Subcutaneous abdominal adipose tissue (tissue), 5 donors: ENCODE results near the gene UBE2QL1.

Experiments used
- H3K27ac ChIP-seq: one replicate; pipeline ENCODE4 v1.7.0; 2013; ENCODE audit warnings: low read depth, mild to moderate bottlenecking, inconsistent platforms, low read length, moderate library complexity
- H3K27me3 ChIP-seq, 5 donors: one replicate each; pipeline ENCODE4 v1.7.0; 2013; ENCODE audit warnings: low read length in 5 of 5, inconsistent platforms in 1 of 5; ENCODE audit not compliant: control insufficient read depth in 5 of 5, insufficient read depth in 4 of 5
- H3K36me3 ChIP-seq, 5 donors: one replicate each; pipeline ENCODE4 v1.7.0; 2013; ENCODE audit warnings: low read length in 5 of 5; ENCODE audit not compliant: control insufficient read depth in 5 of 5, insufficient read depth in 5 of 5
- H3K4me1 ChIP-seq, 5 donors: one replicate each; pipeline ENCODE4 v1.7.0; 2013; ENCODE audit warnings: low read length in 5 of 5, mild to moderate bottlenecking in 3 of 5, moderate library complexity in 1 of 5; ENCODE audit not compliant: control insufficient read depth in 5 of 5, insufficient read depth in 5 of 5
- H3K4me3 ChIP-seq, 5 donors: one replicate each; pipeline ENCODE4 v1.7.0; 2013; ENCODE audit warnings: low read length in 5 of 5, low read depth in 1 of 5
- H3K9ac ChIP-seq, 5 donors: one replicate each; pipeline ENCODE4 v1.7.0; 2013; ENCODE audit warnings: low read length in 5 of 5, mild to moderate bottlenecking in 4 of 5, moderate library complexity in 3 of 5
- H3K9me3 ChIP-seq, 5 donors: one replicate each; pipeline ENCODE4 v1.7.0; 2013; ENCODE audit warnings: low read length in 5 of 5; ENCODE audit not compliant: control insufficient read depth in 5 of 5
- donor health status: healthy.
- donor health status: healthy.
- donor health status: healthy.
- donor health status: healthy.
- donor health status: healthy.

UBE2QL1 gene

DNA sequence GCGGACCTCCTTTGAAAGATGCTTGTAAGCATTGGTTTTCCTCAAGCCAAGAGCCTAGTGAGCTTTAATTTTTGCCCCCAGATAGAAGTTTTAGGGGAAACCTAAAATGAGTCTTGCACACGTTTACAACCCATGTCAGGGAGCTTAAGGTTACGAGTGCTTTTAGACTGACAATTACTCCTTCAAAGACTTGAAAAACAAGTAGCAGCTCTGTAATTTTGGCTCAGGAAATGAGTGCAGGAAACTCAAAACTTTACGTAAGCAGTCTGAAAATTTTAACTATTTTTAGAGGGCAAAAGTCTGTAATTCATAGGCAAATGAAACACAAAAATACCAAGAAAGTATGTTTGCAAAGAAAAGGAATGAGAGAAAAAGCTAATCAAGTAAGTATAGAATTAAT lies 36.8 kb downstream of the UBE2QL1 start:
- no peak overlapping the region for H3K27ac ChIP-seq
- no peaks in the 10 kb centered on the region for H3K36me3 ChIP-seq
- H3K4me1 ChIP-seq, result no peaks in the 10 kb centered on the region
- peaks cover 0 to 8% (median 0%) of the 10 kb centered on the region in 5 donors for H3K27me3 ChIP-seq
- no peak overlapping the region for H3K4me3 ChIP-seq
- H3K9me3 ChIP-seq, result peaks cover 0 to 3% (median 0%) of the 10 kb centered on the region in 5 donors
- no peak overlapping the region for H3K9ac ChIP-seq

DNA sequence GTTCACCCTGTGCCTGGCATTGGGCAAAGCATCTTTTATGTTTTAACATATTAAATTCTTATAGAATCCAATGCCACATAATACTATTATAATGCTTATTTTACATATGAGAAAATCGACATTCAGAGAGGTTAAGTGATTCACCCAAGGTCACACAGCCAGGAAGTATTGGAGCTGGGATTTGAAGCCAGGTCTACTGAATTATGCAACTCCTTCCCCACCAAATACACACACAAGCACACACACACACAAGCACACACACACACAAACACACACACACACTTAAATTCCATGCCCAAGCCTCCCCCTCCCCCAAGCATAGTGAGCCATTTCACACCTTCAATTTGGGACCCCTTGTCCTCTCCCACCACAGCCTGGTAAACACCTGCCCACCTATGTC lies 37.4 kb downstream of the UBE2QL1 start:
- Histone ChIP-seq H3K27ac (no peak overlapping the region), H3K9me3 (peaks cover 0 to 2% (median 0%) of the 10 kb centered on the region in 5 donors), H3K4me3 (no peak overlapping the region), H3K36me3 (no peaks in the 10 kb centered on the region), H3K4me1 (no peaks in the 10 kb centered on the region), H3K9ac (no peak overlapping the region), H3K27me3 (peaks cover 0 to 12% (median under 1%) of the 10 kb centered on the region in 5 donors)

DNA sequence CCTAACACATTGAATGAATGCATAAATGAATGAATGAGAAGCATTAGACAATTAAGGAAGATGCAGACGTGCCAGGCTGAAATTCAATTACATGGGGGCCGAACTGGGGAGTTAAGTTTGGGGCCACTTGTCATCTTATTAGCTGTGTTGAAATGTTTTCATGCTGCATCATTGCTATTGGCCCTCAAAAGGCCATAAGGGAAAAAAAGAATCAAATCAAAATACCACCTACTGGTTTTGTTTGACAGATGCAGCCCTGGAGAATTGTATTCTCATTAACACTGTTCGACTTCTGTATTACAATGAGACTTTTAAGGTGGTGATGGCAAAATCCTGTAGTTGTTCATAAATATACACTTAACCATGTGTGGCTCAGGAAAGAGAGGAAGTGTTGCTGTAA lies 38.4 kb downstream of the UBE2QL1 start:
- Histone ChIP-seq H3K9me3 (no peaks in the 10 kb centered on the region), H3K4me3 (no peak overlapping the region), H3K27me3 (peaks cover 0 to 18% (median 5%) of the 10 kb centered on the region in 5 donors), H3K4me1 (no peaks in the 10 kb centered on the region), H3K27ac (no peak overlapping the region), H3K36me3 (no peaks in the 10 kb centered on the region), H3K9ac (no peak overlapping the region)

DNA sequence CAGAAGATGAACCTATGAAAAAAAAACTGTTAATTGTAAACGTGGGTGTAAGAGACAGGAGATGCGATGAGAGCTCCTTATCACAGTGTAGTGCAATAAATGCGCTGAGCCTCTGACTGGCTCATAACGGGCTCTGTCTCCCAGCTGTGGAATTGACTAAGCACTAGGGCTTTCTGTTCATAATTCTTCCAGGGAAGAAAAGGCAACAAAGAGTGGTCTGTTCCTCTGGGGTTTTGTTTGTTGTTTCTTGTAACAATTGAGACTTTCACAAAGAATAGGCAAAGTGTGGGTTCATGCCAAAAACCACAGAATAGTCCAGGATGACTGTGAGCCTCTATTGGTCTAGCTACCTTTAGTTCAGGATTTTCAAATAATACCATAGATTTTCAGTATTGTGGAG lies 39.4 kb downstream of the UBE2QL1 start:
- no peaks in the 10 kb centered on the region for H3K36me3 ChIP-seq
- H3K4me3 ChIP-seq, result no peak overlapping the region
- no peaks in the 10 kb centered on the region for H3K9me3 ChIP-seq
- no peak overlapping the region for H3K9ac ChIP-seq
- no peak overlapping the region for H3K27ac ChIP-seq
- H3K4me1 ChIP-seq, result no peaks in the 10 kb centered on the region
- H3K27me3 ChIP-seq, result peaks cover 0 to 18% (median 5%) of the 10 kb centered on the region in 5 donors

DNA sequence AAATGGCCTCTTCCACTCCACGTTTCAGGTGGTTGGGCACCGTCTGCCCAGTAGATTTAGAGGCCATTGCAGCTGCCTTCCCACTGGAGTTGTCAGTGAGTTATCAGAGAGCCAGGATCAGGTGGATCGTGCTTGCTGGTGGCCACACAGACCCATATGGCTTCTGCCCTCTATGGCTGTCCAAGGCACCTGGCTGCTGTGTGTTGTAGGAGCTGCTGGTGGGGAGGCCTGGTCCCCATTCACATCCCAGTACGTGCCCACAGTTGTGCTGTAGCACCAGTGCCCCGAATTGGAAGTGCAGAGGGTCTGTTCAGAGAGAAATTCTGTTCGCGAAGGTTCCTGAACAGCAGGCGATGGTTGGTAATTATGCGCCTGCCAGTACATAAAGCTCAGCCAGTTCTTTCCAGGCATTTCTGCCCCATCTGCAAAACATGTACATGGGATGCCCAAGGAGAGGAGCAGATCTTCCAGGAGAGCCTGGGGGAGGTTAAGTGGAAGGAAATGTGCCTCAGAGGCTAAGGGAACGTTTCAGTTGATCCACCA lies 41.1 kb downstream of the UBE2QL1 start:
- no peaks in the 10 kb centered on the region for H3K36me3 ChIP-seq
- H3K4me3 ChIP-seq, result no peak overlapping the region
- no peaks in the 10 kb centered on the region for H3K9me3 ChIP-seq
- no peaks in the 10 kb centered on the region for H3K4me1 ChIP-seq
- no peak overlapping the region for H3K27ac ChIP-seq
- no peak overlapping the region for H3K9ac ChIP-seq
- H3K27me3 ChIP-seq, result peaks cover 0 to 18% (median 5%) of the 10 kb centered on the region in 5 donors

DNA sequence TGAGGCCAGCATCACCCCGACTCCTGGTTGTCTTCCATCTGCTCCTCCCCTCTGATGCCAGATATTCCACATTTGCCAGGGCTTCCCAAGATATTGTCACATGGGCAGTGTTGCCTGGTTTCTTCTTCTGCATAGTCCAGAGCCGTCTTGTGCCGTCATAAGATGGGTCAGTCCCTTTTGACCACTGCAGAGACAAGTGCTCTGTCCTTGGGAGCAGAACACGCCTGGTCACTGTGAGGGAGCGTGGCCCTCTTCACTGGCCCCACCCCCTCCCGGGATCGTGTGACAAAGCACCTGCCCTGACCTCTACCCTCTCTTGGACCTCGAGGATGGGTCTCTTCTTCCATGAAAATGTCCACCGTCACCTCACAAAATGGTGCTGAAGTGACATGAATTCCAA lies 41.6 kb downstream of the UBE2QL1 start:
- H3K9me3 ChIP-seq, result no peaks in the 10 kb centered on the region
- H3K4me1 ChIP-seq, result peaks cover 0 to 2% (median 0%) of the 10 kb centered on the region in 5 donors
- H3K36me3 ChIP-seq, result no peaks in the 10 kb centered on the region
- peaks cover 0 to 18% (median 5%) of the 10 kb centered on the region in 5 donors for H3K27me3 ChIP-seq
- no peak overlapping the region for H3K27ac ChIP-seq
- H3K4me3 ChIP-seq, result no peak overlapping the region
- no peak overlapping the region for H3K9ac ChIP-seq

DNA sequence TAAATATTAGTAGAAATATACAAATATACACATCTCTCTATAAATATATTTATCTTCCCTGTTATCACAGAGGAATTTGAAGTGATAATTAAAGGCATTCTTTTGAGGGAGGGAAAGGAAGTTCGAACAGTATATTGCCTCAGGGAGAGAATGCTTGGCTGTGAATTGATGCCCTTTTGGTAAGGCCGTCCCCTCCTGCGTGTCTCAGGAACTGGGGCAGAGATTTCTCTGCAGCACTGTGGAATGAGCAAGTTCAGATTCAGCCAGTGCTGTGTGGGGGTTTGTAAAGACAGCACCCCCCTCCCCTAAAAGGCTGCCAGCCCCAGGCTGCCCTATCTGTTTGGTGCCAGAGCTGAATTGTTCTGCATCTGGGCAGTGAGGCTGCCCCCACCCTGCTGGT lies 42.0 kb downstream of the UBE2QL1 start:
- Histone ChIP-seq H3K4me3 (no peak overlapping the region), H3K27ac (no peak overlapping the region), H3K27me3 (peaks cover 0 to 18% (median 5%) of the 10 kb centered on the region in 5 donors), H3K9me3 (no peaks in the 10 kb centered on the region), H3K4me1 (peaks cover 0 to 6% (median 0%) of the 10 kb centered on the region in 5 donors), H3K36me3 (no peaks in the 10 kb centered on the region), H3K9ac (no peak overlapping the region)

DNA sequence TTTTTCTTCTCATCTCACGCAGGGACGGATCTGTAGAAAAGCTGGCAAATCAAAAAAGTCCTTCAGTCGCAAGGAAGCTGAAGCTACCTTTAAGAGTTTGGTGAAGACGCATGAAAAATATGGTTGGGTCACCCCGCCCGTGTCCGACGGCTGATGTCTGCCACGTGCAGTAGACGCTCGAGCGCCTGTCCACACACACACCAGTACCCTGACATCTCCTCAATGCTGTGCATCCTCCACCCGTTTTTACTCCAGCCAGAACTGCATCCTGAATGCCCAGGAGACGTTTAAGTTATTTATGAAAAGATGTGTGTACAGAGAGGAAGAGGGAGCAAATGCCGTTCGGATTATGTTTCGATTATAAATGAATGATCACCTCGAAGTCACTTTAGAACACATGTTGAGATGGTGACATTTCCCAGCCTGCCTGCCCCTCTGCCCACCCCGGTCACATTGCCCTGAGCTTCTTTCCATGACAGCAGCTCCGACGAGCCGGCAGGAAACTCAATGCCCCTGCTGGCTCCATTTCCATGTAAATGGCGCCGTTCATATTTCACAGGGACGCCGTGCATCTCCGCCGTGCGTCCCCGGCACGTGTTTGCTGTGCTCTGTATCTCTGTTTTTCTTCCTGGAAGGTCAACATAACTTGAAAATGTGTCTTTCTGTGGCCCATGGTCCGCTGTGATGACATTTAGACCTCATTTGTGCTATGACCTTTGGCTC lies 42.7 kb downstream of the UBE2QL1 start:
- Histone ChIP-seq H3K27me3 (peaks cover 0 to 18% (median 5%) of the 10 kb centered on the region in 5 donors), H3K4me3 (no peak overlapping the region), H3K9me3 (no peaks in the 10 kb centered on the region), H3K36me3 (no peaks in the 10 kb centered on the region), H3K27ac (no peak overlapping the region), H3K4me1 (peaks cover 0 to 12% (median 0%) of the 10 kb centered on the region in 5 donors), H3K9ac (no peak overlapping the region)

DNA sequence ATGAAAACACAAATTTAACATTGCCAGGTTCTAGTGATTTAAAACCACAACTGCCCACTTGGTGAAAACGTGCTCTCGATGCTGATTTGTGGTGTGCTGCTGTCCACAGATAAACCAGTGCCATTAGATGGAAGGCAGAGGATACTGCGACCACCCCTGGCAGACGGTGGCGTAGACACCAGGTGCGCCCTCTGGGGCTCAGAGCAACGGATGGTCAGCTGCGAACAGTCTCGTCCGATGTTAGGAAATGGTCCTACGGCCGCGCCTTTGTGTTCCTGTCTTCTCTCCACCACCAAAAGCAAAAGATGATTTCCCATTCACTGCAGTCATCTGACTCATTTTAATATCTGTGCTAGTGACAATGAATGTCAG lies 43.2 kb downstream of the UBE2QL1 start:
- Histone ChIP-seq H3K9me3 (no peaks in the 10 kb centered on the region), H3K9ac (no peak overlapping the region), H3K36me3 (no peaks in the 10 kb centered on the region), H3K27me3 (peaks cover 0 to 18% (median 5%) of the 10 kb centered on the region in 5 donors), H3K4me3 (no peak overlapping the region), H3K4me1 (peaks cover 0 to 12% (median 0%) of the 10 kb centered on the region in 5 donors), H3K27ac (no peak overlapping the region)

DNA sequence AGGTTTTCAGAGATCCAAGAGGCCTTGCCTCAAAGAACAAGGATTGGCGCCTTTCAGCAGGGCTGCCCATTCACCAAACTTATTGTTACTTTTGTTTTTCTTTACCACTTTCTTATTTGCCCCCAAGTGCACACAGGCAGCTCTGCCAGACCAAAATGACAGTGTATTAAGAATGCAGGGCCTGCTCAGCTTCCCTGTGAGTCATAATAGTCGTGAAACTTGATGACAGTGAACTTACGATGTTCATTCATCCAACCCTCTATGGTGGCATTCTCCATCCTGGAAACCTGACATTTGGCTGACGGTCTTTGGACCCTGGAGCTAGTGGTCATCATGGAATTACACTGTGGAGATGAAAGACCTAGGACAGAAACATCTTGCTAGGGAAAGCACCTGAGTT lies 44.3 kb downstream of the UBE2QL1 start:
- H3K36me3 ChIP-seq, result no peaks in the 10 kb centered on the region
- no peak overlapping the region for H3K9ac ChIP-seq
- peaks cover 0 to 12% (median 0%) of the 10 kb centered on the region in 5 donors for H3K4me1 ChIP-seq
- H3K27ac ChIP-seq, result no peak overlapping the region
- H3K27me3 ChIP-seq, result peaks cover 0 to 15% (median 5%) of the 10 kb centered on the region in 5 donors
- H3K9me3 ChIP-seq, result no peaks in the 10 kb centered on the region
- no peak overlapping the region for H3K4me3 ChIP-seq
